Progenitor cell of endocrine pancreas (in vitro differentiated cells): Measurements from ENCODE around the gene PEX13. TPM values are rescaled to one million over a fixed set of nuclear protein-coding genes. Genes with fewer than 3 reads are reported as not detected.
"Not testable (repeated sequence)": the region's sequence is repeated elsewhere in the genome, so short reads cannot be mapped to it uniquely, and the experiment has no call there.

ENCODE experiments used
- DNase-seq: peaks from one replicate; pipeline ENCODE4 v3.0.0; 2021; ENCODE audit warnings: low spot score; ENCODE audit not compliant: unreplicated experiment
- H3K27ac Mint-ChIP-seq: 2 replicates; pipeline ENCODE4 v1.8.0; 2021; ENCODE audit warnings: mild to moderate bottlenecking, moderate library complexity, mixed read lengths
- H3K27me3 Mint-ChIP-seq: 2 replicates; pipeline ENCODE4 v1.8.0; 2021; ENCODE audit warnings: mixed read lengths
- H3K36me3 Mint-ChIP-seq: 2 replicates; pipeline ENCODE4 v1.8.0; 2022; ENCODE audit warnings: mixed read lengths; ENCODE audit not compliant: insufficient read depth
- H3K4me1 Mint-ChIP-seq: 2 replicates; pipeline ENCODE4 v1.8.0; 2021; ENCODE audit warnings: low read depth, mixed read lengths
- H3K4me3 Mint-ChIP-seq: 2 replicates; pipeline ENCODE4 v1.8.0; 2021; ENCODE audit warnings: low read depth, mild to moderate bottlenecking, moderate library complexity, mixed read lengths
- H3K9me3 Mint-ChIP-seq: 2 replicates; pipeline ENCODE4 v1.8.0; 2021; ENCODE audit warnings: low read depth, mixed read lengths
- CTCF ChIP-seq: fragments of 200-600 bp; sonication (generic); IDR thresholded peaks from one replicate; pipeline ENCODE4 v1.5.0; 2021; ENCODE audit warnings: antibody characterized with exemption, mild to moderate bottlenecking; ENCODE audit not compliant: unreplicated experiment
- total RNA-seq: library from RNA; stranded (reverse); gene quantifications from 2 replicates; pipeline ENCODE4 v1.2.1, GENCODE V29; 2021

PEX13 gene
- total RNA-seq, 1 donor from 2014 or later = 37.6 TPM

DNA sequence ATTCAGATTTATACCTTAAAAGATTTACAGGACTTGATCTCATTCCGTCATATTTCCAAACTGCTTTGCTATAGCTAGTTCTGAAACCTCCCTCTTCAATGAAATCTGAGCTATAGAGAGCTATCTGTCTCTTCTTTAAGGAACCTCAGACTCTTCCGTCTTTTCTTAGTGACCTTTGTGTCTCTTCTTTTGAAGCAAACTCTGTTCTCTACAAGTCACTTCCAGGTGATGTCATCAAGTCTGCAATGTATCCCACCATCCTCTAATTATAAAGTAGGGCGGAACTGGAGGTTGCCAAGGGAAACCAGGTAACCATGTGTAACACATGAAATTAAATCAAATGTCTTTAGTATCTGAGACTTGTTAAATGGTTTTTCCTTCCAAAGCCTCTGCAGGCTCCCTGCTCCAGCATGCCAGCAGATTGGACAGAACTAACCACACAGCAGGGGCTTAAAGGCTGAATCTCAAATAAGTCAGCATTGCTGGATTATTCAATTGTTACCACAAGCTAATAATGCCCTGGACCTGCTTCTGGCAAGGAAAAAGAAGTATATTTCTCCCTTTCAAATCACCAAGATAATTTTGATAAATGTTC is 41.2 kb upstream of the PEX13 start:
- TF ChIP-seq CTCF = no peak
- no peaks in the 10 kb centered on the region for H3K27me3 Mint-ChIP-seq
- H3K9me3 Mint-ChIP-seq = no peaks in the 10 kb centered on the region
- no peak for DNase-seq
- peak overlapping the region; percentile 8 for H3K27ac Mint-ChIP-seq
- H3K4me3 Mint-ChIP-seq = no peak overlapping the region
- H3K4me1 Mint-ChIP-seq = peaks cover 3% of the 10 kb centered on the region
- no peaks in the 10 kb centered on the region for H3K36me3 Mint-ChIP-seq

- no peaks in the 10 kb centered on the region for H3K27me3 Mint-ChIP-seq
- no peak for TF ChIP-seq CTCF
- DNase-seq = no peak
- no peak overlapping the region for H3K27ac Mint-ChIP-seq
- peaks cover 3% of the 10 kb centered on the region for H3K4me1 Mint-ChIP-seq
- no peaks in the 10 kb centered on the region for H3K36me3 Mint-ChIP-seq
- H3K4me3 Mint-ChIP-seq = no peak overlapping the region
- no peaks in the 10 kb centered on the region for H3K9me3 Mint-ChIP-seq
Observed at GRCh38 chr2:60976875-60977561, 40.5 kb upstream of the PEX13 start.

DNA sequence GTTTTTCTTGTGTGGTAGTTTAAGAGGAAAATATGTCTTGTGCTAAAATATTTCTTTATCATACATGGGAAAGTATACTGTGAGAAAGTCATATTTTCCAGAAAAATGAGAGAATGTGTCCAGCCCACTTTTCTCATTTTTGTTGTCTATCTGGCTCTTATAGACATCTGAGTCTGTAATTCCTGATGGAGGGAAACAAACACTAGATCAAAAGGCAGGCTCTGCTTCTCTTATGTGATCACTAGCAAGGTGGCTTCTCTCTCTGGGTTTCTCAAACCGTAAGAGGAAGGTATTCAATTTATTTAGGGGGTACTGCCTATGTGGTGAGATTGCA is 40.0 kb upstream of the PEX13 start:
- no peak for TF ChIP-seq CTCF
- Mint-ChIP-seq H3K27me3 (no peaks in the 10 kb centered on the region), H3K4me1 (peaks cover 3% of the 10 kb centered on the region), H3K36me3 (no peaks in the 10 kb centered on the region), H3K27ac (no peak overlapping the region), H3K9me3 (no peaks in the 10 kb centered on the region), H3K4me3 (no peak overlapping the region)
- DNase-seq = no peak

- no peak overlapping the region for H3K27ac Mint-ChIP-seq
- no peak for DNase-seq
- H3K36me3 Mint-ChIP-seq = no peaks in the 10 kb centered on the region
- H3K27me3 Mint-ChIP-seq = no peaks in the 10 kb centered on the region
- H3K9me3 Mint-ChIP-seq = no peaks in the 10 kb centered on the region
- no peak for TF ChIP-seq CTCF
- H3K4me1 Mint-ChIP-seq = peaks cover 6% of the 10 kb centered on the region
- no peak overlapping the region for H3K4me3 Mint-ChIP-seq
Observed at GRCh38 chr2:60979231-60979630, 38.3 kb upstream of the PEX13 start.

DNA sequence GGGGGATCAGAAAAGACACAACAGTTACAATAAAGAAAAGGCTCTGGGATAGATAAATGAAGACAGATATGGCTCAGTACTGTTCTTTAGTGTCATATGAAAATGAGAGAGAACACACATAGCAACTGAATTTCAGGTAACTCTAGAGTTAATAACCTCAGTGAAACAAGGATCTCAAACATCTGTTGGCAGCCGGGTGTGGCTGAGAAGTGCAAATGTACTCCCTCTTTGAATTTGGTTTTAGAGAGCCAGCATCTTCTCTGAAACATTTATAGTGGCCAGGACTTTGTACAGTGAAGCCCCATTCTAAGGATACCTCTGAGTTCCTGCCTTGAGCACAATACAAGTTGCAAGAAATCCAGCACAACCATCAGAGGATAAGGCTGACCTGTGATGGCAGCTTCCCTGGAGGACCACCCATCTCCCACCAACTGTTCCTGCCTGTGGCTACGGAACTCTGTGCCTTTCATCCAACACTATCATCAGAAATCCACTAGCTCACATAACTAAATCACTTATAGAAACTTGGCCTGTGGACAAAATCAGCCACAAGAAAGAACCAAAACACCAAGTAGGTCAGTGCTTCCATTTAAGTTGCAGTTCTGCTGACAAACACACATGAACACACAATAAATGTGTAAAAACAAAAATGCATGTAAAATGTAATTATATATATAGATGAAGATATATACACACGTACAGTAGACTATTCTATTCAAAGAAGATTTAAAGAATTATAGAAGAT is 37.3 kb upstream of the PEX13 start:
- Mint-ChIP-seq H3K27ac (no peak overlapping the region), H3K4me3 (no peak overlapping the region), H3K9me3 (no peaks in the 10 kb centered on the region), H3K27me3 (no peaks in the 10 kb centered on the region), H3K36me3 (no peaks in the 10 kb centered on the region), H3K4me1 (peaks cover 6% of the 10 kb centered on the region)
- no peak for DNase-seq
- no peak for TF ChIP-seq CTCF

- H3K27me3 Mint-ChIP-seq, H3K27ac Mint-ChIP-seq, H3K4me3 Mint-ChIP-seq, H3K9me3 Mint-ChIP-seq, DNase-seq, H3K4me1 Mint-ChIP-seq, H3K36me3 Mint-ChIP-seq: not testable (repeated sequence)
Observed at GRCh38 chr2:60982066-60982465, 35.5 kb upstream of the PEX13 start.
